RPMI8226 (cell line): Measurements from ENCODE around the gene FAM83G.
"Not testable (repeated sequence)": the region's sequence is repeated elsewhere in the genome, so short reads cannot be mapped to it uniquely, and the experiment has no call there.

ENCODE experiments used
- DNase-seq: peaks from one replicate; pipeline ENCODE4 v3.0.0-alpha.2; 2015

Gene FAM83G, protein sequence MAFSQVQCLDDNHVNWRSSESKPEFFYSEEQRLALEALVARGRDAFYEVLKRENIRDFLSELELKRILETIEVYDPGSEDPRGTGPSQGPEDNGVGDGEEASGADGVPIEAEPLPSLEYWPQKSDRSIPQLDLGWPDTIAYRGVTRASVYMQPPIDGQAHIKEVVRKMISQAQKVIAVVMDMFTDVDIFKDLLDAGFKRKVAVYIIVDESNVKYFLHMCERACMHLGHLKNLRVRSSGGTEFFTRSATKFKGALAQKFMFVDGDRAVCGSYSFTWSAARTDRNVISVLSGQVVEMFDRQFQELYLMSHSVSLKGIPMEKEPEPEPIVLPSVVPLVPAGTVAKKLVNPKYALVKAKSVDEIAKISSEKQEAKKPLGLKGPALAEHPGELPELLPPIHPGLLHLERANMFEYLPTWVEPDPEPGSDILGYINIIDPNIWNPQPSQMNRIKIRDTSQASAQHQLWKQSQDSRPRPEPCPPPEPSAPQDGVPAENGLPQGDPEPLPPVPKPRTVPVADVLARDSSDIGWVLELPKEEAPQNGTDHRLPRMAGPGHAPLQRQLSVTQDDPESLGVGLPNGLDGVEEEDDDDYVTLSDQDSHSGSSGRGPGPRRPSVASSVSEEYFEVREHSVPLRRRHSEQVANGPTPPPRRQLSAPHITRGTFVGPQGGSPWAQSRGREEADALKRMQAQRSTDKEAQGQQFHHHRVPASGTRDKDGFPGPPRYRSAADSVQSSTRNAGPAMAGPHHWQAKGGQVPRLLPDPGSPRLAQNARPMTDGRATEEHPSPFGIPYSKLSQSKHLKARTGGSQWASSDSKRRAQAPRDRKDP

DNA sequence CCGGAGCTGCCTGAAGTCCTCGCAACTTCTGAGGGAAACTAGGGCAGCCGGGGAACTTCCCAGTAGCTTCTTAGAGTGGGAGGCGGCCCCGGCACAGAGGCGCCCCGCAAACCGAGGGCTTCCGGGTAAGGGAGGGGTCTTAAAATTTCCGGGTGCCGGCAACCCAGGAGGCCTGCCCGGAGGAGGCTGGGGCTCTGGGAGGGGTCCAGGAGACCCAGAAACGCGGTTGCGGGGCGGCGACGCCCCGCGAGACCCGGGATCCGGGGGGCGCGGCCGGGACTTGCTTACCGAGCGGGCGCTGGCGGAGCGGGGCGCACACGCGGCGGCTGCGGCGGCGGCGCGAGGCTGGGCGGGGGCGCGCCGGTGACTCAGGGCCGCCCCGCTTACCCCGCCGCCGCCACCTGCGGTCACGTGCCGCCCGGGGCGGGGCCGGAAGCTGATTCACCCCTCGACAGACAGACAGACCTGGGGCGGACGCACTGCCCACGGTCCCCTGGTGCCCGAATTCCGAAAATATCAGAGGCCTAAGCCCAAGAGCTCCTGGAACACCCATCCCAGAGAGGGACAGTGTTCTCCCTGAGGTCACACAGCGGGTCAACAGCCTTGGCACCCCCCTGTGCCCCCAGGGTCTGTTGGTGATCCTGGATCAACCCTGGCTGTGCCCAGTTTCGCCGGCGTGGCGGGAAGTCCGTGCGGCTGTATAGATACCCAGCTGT, at the start of gene FAM83G:
Gene FAM83G, minus strand, starts transcription at position 344 of the 716 bp plus-strand sequence. CDS start 723 bp downstream, outside the sequence.
- peak; percentile 79 for DNase-seq

DNA sequence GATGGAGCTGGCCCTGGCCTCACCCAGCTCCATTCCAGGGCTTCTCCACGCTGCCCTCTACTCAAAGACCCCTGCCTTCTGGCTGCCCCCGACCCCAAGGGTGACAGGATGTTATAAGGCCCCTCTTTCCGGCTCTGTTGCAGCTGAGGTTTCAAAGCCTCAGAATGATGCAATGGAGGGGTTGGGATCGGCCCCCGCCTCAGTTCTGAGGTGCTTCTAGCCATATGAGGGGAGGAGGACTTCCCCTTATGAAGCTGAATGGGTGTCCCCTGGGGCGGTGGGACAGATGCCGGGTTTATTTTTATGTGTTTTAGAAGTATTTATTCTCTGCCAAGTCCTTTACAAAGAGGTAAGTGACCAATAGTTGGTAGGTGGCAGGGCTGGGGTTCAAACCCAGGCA, 44.3 kb upstream of the FAM83G start:
- not testable (repeated sequence) for DNase-seq

DNA sequence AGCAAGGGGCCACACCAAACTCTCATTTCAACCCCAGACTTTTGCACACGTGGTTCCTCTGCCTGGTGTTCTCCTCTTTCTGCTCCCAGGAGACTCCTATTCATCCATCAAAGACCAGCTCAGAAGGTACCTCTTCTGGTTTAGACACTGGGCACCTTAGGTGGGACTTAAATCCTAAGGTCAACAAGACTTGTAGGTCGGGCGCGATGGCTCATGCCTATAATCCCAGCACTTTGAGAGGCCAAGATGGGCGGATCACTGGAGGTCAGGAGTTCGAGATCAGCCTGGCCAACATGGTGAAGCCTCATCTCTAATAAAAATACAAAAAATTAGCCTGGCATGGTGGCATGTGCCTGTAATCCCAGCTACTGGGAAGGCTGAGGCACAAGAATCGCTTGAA, 42.9 kb upstream of the FAM83G start:
- DNase-seq = not testable (repeated sequence)

DNA sequence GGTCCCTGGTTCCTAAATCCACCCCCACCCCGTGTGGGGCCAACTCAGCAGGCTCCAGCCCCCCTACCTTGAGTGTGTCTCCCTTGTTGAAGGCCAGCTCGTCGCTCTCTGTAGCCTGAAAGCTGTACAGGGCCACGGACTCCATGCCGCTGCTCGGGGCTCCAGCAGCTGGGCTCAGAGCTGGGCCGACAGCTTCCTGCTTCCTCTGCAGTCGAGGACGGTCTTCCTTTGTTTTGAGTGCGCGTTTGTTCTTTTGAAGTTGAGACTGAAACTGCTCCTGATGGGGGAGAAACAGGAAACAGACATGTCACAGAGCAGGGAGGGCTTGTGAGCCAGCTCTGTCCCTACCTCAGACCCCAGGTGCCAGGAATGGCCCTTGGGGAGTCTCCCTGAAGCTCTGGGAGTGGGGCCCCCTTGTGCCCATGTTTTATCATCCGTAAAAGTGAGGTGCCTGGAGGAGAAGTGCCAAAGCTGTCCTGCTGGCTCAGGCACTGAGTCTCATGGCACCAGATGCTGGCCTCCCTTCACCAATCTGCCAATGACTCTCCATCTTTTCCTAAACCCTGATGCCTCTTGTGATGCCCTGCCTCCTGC, 42.3 kb upstream of the FAM83G start, which contains the start of gene GRAP:
Gene GRAP, minus strand, starts transcription at position 176 of the 594 bp plus-strand sequence. Its CDS starts 31 bp downstream, at position 145.
- not testable (repeated sequence) for DNase-seq

DNA sequence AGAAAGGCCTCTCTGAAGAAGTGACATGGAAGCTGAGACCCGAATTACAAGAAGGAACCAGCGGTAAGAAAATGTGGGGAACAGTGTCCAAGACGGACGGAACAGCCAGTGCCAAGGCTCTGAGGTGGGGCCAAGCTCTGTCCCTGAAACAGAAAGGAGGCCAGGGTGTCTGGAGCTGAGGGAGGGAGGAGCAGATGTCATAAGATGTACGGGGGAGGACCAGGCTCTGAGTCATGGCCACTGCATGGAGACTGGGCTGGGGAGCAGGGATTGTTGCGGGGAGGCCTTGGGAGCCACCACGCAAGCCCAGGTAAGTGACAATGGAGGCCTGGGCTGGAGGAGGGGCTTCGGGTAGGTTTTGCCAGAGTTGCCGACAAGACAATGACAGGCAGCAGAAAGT, 40.1 kb upstream of the FAM83G start:
- not testable (repeated sequence) for DNase-seq

DNA sequence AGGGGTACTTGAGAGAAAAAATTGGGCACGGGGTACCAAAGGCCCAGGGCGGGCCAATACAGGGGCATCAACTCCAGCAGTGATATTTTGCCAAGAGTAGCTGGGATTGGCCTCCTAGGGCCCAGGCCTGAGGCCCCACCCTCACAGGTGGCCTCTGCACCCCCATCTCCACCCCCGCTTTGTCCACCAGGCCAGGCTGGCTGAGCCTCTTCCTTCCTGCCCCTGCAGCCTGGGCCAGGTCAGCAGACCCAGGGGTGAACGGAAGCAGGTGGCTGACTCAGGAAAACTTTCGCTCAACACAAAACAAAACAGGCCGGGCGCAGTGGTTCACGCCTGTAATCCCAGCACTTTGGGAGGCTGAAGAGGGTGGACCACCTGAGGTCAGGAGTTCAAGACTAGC, 38.5 kb upstream of the FAM83G start:
- DNase-seq = not testable (repeated sequence)

DNA sequence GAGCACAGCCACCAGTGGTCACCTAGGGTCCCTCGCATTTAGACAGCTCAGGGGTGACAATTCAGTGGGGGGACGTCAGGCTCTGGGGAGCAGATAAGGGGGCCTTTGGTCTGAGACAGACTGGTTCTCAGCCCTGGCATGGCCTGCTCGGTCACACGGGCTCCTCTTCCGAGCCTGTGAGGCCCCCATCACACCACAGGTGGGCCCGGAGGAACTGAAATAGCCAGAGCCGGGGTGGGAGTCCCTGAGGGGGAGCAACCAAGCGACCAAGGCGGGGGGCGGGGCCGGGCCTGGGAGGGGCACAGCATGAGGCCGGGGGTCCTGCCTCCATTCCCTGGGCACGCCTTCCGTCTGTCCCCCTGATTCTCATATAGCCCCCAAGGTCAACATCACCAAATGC, 37.8 kb upstream of the FAM83G start:
- DNase-seq = not testable (repeated sequence)

DNA sequence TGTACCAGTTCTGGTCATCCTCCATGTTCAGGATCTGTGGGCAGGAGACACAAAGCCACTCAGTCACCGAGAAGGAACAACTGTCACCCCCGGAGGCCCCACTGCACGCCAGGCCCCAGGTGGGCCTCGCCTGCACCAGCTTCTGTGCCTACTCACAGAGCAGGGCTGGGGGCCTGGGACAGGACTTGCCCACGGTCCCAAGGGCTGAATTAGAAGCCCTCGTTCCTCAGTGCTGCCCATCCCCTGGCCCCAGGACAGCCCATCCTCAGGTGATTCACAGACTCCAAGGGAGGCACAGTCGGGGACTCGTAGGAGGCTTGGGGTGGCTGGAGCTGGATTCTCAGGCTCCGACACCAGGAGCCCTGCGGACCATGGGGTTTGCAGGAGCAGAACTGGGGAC, 37.3 kb upstream of the FAM83G start:
- not testable (repeated sequence) for DNase-seq

DNA sequence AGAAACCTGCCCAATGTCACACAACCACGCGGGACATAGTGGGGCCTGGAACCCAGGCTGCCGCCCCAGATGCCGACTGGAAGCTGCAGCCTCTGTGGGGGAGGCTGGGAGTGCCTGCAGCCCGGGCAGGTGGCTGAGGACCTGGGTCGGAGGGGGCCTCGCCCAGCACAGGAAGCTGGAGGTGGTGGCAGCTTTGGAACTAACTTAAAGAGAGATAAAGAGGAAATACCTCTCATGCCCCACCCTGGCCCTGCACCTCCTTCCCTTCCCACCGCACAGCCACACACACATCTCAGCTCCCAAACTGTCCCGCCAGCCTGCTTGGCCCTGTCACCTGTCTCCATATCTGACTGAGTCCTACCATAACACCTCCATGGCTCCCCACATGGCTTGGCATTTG, 35.8 kb upstream of the FAM83G start:
- not testable (repeated sequence) for DNase-seq

DNA sequence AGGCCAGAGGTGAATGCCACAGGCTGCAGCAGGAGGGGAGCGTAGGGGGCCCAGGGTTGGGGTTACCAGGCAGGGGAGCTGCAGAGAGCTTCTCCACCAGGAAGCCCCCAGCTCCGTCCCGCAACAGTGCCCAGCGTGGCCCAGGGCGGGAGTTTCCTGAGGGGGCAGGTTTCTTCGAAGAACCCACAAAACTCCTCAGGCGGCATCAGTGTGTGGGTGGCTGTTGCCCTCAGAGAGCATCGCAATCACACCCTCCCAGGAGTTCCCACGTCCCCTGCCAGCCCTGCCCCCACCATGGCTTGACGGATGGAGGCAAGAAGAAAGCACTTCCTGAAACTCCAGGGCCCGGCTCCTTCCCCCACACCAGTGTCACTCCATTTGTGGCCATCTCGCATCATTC, 34.2 kb upstream of the FAM83G start:
- DNase-seq = not testable (repeated sequence)

DNA sequence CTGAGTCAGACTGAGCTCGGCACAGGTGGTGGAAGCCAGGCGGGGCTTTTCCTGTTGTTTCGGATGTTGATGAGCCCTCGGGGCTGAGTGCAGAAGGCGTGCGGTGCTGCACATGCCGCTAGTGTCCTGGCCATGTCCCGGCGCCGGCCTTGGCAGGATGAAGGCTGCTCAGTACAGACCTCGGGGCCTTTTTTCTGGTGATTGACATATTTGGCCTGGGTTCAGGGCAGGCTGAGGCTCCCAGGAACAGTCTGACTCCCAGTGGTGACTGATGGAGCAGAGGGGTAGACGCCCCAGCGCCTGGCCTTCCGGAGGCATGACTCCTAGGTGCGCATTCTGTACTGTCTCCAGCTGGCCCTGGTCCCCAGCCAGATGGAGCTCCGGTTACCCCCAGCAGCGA, 33.4 kb upstream of the FAM83G start:
- not testable (repeated sequence) for DNase-seq

DNA sequence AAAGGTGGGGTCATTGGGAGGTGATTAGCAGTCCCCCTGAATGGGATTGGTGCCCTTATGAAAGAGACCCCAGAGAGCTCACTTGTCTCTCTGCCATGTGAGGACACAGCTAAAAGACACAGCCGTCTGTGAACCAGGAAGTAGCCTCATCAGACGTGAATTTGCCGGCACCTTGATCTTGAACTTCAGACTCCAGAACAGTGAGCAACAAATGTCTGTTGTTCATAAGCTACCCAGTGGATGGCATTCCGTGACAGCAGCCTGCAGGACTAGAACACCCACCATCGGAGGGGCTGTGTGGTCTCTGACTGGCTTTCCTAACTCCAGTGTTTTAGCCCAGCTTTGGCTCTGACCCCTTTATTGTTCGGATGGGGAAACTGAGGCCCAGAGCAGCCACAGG, 33.0 kb upstream of the FAM83G start:
- not testable (repeated sequence) for DNase-seq

DNA sequence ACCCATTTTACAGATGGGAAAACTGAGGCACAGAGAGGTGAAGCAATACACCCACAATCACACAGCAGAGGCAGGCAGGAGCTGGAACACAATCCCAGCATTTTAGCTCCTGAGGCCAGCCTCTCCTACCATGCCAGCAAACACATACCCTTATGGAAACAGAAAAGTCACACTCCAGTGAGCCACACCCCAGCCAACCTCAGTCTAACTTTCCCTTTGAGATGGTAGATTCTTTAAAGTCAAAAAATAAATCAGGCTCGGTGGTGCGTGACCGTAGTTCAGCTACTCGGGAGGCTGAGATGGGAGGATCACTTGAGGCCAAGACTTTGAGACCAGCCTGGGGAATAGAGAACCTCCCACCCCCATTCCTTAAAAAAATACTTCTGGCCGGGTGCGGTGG, 31.6 kb upstream of the FAM83G start:
- DNase-seq = not testable (repeated sequence)

DNA sequence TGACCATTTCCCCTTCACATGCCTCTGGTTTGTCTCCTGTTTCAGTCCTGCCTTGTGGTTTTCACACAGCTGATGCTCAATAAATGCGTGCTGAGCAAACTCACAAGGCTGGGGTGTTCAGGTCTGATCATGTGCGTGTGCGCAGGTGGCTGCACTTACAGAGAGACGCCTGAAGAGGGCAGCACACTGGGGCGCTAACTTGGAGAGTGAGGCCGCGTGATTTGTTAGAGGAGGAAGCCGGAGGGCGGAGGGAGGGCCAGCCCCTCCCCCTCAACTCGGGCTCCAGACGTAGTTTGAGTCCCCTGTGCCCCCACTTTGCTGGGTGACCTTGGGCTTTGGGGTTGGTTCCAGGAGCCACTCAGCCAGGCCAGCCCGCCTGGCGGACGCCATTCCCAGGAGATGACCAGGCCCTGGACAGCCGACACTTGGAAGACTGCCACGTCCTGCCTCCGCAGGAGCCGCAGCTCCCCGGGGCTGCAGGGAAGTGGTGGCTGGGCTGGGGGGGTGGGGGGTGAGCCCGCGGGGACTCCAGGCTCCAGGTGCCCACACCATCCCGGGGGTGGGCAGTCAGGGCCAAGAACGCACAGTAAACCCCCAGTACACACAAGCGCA, 27.9 kb upstream of the FAM83G start:
- DNase-seq = not testable (repeated sequence)

DNA sequence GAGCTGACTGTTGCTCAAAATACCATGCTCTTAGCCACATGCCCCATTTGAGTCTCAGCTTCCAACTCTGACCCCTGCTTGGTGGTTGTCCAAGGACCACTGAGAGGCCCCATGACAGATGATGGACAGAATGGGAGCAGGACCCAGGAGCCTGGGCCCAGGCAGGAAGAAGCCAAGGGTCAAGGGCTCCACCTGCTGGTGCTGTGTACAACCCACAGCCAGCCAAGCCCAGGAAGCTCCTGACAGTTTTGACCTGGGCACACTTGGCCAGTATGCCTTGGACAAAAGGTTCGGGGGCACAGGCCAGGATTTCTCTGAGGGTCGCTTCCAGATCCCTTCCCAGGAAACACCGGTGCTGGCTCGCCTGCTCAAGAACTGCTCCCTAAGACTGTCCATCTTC, 27.2 kb upstream of the FAM83G start:
- not testable (repeated sequence) for DNase-seq

DNA sequence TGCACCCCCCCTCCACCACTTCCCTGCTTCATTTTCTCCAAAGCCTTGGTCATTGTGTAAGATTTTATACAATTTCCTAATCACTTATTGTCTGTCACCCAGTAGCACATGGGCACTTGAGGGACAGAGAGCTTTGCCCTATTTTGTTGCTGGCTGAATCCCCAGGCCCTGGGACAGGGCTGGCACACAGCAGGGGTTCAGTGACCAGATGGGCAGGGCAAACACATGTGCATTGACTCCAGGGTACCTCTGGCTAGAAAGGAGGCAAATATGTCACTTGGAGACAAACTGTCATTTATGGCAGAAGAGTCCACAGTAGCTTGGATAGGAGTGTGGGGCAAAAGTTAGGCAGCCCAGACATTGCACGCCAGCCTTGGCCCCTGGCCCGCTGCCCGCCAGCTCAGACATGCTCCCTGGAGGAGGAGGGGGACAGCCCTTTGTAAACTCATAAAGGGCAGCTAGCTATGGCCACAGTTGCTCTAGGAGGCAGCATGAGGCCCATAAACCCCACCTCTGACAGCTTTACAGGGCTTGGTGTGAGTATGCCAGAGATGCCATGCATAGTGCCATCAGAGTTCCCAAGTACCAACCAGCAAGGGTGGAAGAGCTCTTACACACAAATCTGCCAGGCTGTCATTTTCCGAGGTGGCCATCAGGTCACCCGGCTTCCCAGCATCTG, 26.3 kb upstream of the FAM83G start:
- DNase-seq = not testable (repeated sequence)

DNA sequence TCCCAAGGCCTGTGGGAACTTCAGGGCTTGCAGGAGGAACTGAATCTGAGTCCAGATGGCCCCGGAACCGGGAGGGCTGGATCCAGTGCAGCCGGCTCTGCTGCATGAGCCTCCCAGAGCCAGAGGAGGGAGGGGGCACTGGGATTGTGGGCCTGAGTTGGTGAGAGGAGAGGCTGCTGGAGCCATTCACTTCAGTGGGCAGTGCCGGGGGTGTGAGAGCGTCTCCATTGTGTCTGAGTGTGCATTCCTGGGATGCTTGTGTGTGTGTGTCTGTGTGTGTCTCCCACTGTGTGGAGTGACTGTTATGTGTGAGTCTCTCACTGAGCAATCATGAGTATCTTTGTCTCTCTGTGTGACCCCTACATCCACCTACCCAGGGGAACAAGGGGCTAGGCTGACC, 25.2 kb upstream of the FAM83G start:
- not testable (repeated sequence) for DNase-seq

DNA sequence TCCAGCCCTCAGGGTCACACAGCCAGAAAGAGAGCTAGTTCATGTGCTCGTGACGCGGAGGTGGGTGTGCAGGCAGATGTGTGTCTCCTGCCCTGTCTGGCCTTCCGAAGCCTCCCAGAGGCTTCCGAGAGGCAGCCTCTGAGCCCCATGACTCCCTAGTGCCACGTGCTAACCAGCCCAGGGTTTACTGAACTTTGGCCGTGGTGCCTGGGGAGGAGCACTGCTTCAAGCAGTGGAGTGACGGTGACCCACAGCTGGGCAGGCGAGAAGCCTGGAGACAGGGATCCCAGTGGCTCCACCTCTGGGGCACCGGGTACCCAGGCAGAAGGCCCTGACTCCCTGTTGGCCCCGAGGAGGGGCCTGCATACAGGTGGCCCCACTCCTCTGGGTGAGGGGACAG, 24.1 kb upstream of the FAM83G start:
- DNase-seq = not testable (repeated sequence)

DNA sequence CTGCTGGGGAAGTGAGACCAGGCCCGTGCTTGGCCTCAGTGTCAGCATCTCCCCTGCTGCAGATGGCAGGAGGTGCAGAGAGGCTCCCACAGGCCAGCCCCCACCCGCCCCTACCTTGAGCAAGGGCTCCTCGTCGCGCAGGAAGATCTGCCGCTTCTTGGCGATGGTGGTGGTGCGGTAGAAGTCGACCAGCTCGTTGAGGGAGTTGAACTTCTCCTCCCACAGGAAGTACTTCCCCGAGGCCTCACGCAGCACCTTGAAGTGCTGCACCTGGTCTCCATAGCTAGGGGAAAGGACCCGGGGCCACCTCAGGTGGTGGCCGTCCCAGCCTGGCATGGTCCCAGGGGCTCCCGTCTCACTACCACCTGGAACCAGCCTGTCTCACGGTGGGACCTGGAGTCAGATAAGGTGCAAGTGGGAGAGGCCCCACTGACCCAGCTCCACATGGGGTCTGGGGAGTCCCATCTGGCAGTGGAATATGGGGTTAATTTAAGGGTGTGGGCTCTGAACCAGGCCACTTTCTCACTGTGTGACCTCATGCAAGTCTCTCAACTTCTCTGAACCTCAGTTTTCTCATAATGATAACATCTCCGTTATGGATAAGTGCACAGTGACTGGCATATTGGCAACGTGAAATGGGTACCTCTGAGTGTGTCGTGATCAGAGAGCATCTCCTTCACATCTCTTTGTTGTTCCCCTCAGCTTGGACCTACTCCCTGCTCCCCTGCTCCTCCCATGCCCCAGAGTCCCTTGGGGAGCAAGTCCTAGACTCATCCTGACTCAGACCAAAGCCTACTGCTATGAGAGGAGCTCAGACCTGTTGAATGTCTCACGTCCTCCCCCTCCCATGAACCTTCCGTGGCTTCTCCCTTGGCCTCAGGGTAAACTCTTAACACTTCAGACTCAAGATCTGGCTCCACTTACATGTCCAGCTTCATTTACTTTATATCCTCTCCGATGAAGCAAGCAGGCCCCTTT, 19.8 kb upstream of the FAM83G start:
- no peak for DNase-seq
